ENCODE results near the gene TAP1. TPM values are rescaled to one million over a fixed set of nuclear protein-coding genes. Genes with fewer than 3 reads are reported as not detected.
A peak's percentile ranks its signal among the peaks of the same experiment; 100 is the strongest.

The TAP1 gene
- total and polyA plus RNA-seq, 9 of the 15 experiments (the other 6 are each of a cell fraction or from before 2014, with no cell fraction given), result 1.3 to 6.0 (median 4.2) TPM

DNA sequence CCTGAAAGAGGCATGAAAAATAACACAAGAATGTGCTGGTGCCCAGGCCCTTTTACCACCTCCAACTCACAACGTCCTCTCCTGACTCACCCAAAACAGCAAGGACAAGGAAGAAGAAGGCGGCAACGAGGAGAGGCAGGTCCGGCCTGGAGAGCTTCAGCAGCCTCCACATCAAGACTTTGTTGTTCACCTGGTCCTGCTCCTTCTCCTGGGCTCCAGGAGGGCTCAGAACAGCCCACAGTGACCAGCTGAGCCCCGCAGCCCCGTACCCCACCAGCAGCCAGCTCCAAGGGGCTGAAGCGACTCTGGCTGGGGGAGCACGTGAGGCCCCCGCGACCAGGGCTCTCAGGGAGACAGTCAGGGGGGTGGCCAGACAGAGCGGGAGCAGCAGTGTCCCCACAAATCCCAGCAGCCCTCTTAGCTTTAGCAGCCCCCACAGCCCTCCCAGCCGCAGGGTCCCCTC lies 15.8 kb downstream of the TAP1 start:
- peak overlapping the region; percentile 99 for H2AFZ ChIP-seq (ENCODE audit: low read depth, low read length)
- H4K20me1 ChIP-seq (replicated peaks; ENCODE audit: control insufficient read depth, insufficient read depth, low read length), result no peaks in the 10 kb centered on the region
- H3K9me1 ChIP-seq (ENCODE audit: control insufficient read depth, insufficient read depth, low read length), result no peaks in the 10 kb centered on the region
- peak overlapping the region; percentile 75 for H3K27ac ChIP-seq (ENCODE audit: extremely low read depth, low read depth, low read length)
- FAIRE-seq (peak; percentile 15), DNase-seq (ENCODE audit: extremely low read depth in 1 of 4, low spot score in 3 of 4) (peak in 1 of 4 experiments; percentile 40), ATAC-seq (peak; percentile 23)
- peaks cover 31% of the 10 kb centered on the region; the same call in 2 of the 3 replicates for H3K36me3 ChIP-seq (ENCODE audit: control insufficient read depth, insufficient read depth, low read length)
- intact Hi-C loops (cut with micrococcal nuclease), result loop anchor here (1.0 kb wide), 3 partner anchors 16 to 147 kb away; partner anchors contain the start of gene TAP1
- POLR2A ChIA-PET, result interaction anchor here (0.6 to 5.1 kb wide), 14 partner anchors 10 to 598 kb away, joined by 3 to 56 read pairs (median 10); partner anchors contain the start of genes PSMB9 and TAP1
- in situ Hi-C loops (cut with MboI), result no loop called here
- CTCF ChIA-PET (ENCODE audit: low intra/inter-chr PET ratio), result interaction anchor here (2.2 to 6.6 kb wide), 2 partner anchors 16 to 30 kb away, joined by 27 to 66 read pairs; partner anchors contain the start of genes PSMB9 and TAP1
- H3K4me2 ChIP-seq (ENCODE audit: insufficient read depth, low read length), result peak overlapping the region; percentile 88
- peaks cover 6 to 9% of the 10 kb centered on the region in 2 experiments; a peak in 3 of 5 replicates for H3K4me1 ChIP-seq (replicated peaks in 1 of 2; ENCODE audit: control insufficient read depth in 2 of 2, insufficient read depth in 2 of 2, low read length in 2 of 2)
- H3K4me3 ChIP-seq, result peak overlapping the region; percentile 73
- peak overlapping the region; percentile 67 to 97 for H3K9ac ChIP-seq (ENCODE audit: insufficient read depth in 1 of 2, low read depth in 2 of 2, low read length in 2 of 2)
- BruUV-seq (replicated peaks), result TSS peak; percentile 41
- no peaks in the 10 kb centered on the region for H3K27me3 ChIP-seq (ENCODE audit: control insufficient read depth in 2 of 2, insufficient read depth in 2 of 2, low read length in 2 of 2)
- WGBS (ENCODE audit: insufficient coverage, low coverage, missing lambda C conversion rate), result under 1% methylated on average over 11 of the region's 12 CpGs
- H3K79me2 ChIP-seq (ENCODE audit: control insufficient read depth, insufficient read depth, low read length), result peaks cover 11% of the 10 kb centered on the region; the same call in 2 of the 3 replicates
- H3K9me3 ChIP-seq (replicated peaks; ENCODE audit: control insufficient read depth, insufficient read depth, low read depth, low read length), result no peaks in the 10 kb centered on the region
- TF ChIP-seq, protein P1, sequence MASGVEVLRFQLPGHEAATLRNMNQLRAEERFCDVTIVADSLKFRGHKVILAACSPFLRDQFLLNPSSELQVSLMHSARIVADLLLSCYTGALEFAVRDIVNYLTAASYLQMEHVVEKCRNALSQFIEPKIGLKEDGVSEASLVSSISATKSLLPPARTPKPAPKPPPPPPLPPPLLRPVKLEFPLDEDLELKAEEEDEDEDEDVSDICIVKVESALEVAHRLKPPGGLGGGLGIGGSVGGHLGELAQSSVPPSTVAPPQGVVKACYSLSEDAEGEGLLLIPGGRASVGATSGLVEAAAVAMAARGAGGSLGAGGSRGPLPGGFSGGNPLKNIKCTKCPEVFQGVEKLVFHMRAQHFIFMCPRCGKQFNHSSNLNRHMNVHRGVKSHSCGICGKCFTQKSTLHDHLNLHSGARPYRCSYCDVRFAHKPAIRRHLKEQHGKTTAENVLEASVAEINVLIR (CRISPR knock-in tag; IDR thresholded peaks at IDR 0.05), result no peak
- TF ChIP-seq MED1 (CRISPR knock-in tag; IDR thresholded peaks at IDR 0.05; ENCODE audit: borderline replicate concordance) (no peak), RBM39 (optimal IDR thresholded peaks at IDR 0.05; ENCODE audit: low read depth, low read length) (peak; percentile 70), ETS2 (tag; IDR thresholded peaks at IDR 0.05; ENCODE audit: borderline replicate concordance, poor library complexity, severe bottlenecking) (no peak), RCOR1 (IDR thresholded peaks at IDR 0.05; ENCODE audit: borderline replicate concordance in 1 of 2, low read depth in 2 of 2, low read length in 2 of 2) (no peak), PTTG1 (tag; IDR thresholded peaks at IDR 0.05; ENCODE audit: low read depth) (no peak), TBL1XR1 (IDR thresholded peaks at IDR 0.05; ENCODE audit: low read length in 2 of 2) (no peak), ZNF445 (CRISPR knock-in tag; IDR thresholded peaks at IDR 0.05; ENCODE audit: low read depth) (no peak), TRIM28 (IDR thresholded peaks at IDR 0.05) (no peak), GTF2A2 (tag; IDR thresholded peaks at IDR 0.05) (no peak), JUN (IDR thresholded peaks at IDR 0.05; ENCODE audit: borderline replicate concordance, low read depth, low read length) (no peak), JUN (CRISPR knock-in tag; IDR thresholded peaks at IDR 0.05; ENCODE audit: borderline replicate concordance) (no peak), TRIM24 (IDR thresholded peaks at IDR 0.05) (no peak)
- TF ChIP-seq, protein P2, sequence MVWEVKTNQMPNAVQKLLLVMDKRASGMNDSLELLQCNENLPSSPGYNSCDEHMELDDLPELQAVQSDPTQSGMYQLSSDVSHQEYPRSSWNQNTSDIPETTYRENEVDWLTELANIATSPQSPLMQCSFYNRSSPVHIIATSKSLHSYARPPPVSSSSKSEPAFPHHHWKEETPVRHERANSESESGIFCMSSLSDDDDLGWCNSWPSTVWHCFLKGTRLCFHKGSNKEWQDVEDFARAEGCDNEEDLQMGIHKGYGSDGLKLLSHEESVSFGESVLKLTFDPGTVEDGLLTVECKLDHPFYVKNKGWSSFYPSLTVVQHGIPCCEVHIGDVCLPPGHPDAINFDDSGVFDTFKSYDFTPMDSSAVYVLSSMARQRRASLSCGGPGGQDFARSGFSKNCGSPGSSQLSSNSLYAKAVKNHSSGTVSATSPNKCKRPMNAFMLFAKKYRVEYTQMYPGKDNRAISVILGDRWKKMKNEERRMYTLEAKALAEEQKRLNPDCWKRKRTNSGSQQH (CRISPR knock-in tag; IDR thresholded peaks at IDR 0.05), result no peak
- TF ChIP-seq, protein P3, sequence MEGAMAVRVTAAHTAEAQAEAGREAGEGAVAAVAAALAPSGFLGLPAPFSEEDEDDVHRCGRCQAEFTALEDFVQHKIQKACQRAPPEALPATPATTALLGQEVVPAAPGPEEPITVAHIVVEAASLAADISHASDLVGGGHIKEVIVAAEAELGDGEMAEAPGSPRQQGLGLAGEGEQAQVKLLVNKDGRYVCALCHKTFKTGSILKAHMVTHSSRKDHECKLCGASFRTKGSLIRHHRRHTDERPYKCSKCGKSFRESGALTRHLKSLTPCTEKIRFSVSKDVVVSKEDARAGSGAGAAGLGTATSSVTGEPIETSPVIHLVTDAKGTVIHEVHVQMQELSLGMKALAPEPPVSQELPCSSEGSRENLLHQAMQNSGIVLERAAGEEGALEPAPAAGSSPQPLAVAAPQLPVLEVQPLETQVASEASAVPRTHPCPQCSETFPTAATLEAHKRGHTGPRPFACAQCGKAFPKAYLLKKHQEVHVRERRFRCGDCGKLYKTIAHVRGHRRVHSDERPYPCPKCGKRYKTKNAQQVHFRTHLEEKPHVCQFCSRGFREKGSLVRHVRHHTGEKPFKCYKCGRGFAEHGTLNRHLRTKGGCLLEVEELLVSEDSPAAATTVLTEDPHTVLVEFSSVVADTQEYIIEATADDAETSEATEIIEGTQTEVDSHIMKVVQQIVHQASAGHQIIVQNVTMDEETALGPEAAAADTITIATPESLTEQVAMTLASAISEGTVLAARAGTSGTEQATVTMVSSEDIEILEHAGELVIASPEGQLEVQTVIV (CRISPR knock-in tag; IDR thresholded peaks at IDR 0.05; ENCODE audit: borderline replicate concordance), result no peak
- TF ChIP-seq, protein P4, sequence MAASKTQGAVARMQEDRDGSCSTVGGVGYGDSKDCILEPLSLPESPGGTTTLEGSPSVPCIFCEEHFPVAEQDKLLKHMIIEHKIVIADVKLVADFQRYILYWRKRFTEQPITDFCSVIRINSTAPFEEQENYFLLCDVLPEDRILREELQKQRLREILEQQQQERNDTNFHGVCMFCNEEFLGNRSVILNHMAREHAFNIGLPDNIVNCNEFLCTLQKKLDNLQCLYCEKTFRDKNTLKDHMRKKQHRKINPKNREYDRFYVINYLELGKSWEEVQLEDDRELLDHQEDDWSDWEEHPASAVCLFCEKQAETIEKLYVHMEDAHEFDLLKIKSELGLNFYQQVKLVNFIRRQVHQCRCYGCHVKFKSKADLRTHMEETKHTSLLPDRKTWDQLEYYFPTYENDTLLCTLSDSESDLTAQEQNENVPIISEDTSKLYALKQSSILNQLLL (CRISPR knock-in tag; IDR thresholded peaks at IDR 0.05; ENCODE audit: borderline replicate concordance), result no peak

Data from K562 (cell line).